ENCODE measurements around the gene PICK1.

Gene PICK1

GRCh38 chr22:38110008-38110862, 53.0 kb downstream of the PICK1 start, which contains the start of gene BAIAP2L2:
BAIAP2L2 (minus strand) TSS chr22:38110684; CDS start chr22:38110525, 159 bp downstream.
- no peak within 1 kb of the TSS for H3K4me3 ChIP-seq (ENCODE audit: low read depth, low read length)
- no peak for DNase-seq (ENCODE audit: low read depth)
- TF ChIP-seq CTCF (IDR thresholded peaks at IDR 0.05; ENCODE audit: low read depth, low read length, missing control alignments) = no peak

- H3K4me3 ChIP-seq (ENCODE audit: low read depth, low read length) = no peak overlapping the region
- no peak for DNase-seq (ENCODE audit: low read depth)
- TF ChIP-seq CTCF (IDR thresholded peaks at IDR 0.05; ENCODE audit: low read depth, low read length, missing control alignments) = no peak
Observed at GRCh38 chr22:38110863-38111852, 54.0 kb downstream of the PICK1 start.

- DNase-seq (ENCODE audit: low read depth) = no peak
- H3K4me3 ChIP-seq (ENCODE audit: low read depth, low read length) = no peak overlapping the region
- no peak for TF ChIP-seq CTCF (IDR thresholded peaks at IDR 0.05; ENCODE audit: low read depth, low read length, missing control alignments)
Observed at GRCh38 chr22:38111925-38112355, 54.7 kb downstream of the PICK1 start.

GRCh38 chr22:38112381-38112780, 55.2 kb downstream of the PICK1 start:
- no peak for TF ChIP-seq CTCF (IDR thresholded peaks at IDR 0.05; ENCODE audit: low read depth, low read length, missing control alignments)
- no peak overlapping the region for H3K4me3 ChIP-seq (ENCODE audit: low read depth, low read length)
- no peak for DNase-seq (ENCODE audit: low read depth)

GRCh38 chr22:38114484-38115398, 57.5 kb downstream of the PICK1 start:
- no peak overlapping the region for H3K4me3 ChIP-seq (ENCODE audit: low read depth, low read length)
- DNase-seq (ENCODE audit: low read depth) = peak; percentile 16
- TF ChIP-seq CTCF (IDR thresholded peaks at IDR 0.05; ENCODE audit: low read depth, low read length, missing control alignments) = peak; percentile 95

Data from GM12864 (cell line).